GM23248 (cell line): ENCODE measurements around the gene ZNF532. TPM values are rescaled to one million over a fixed set of nuclear protein-coding genes. Genes with fewer than 3 reads are reported as not detected.

Experiments used
- DNase-seq: peaks from one replicate; pipeline ENCODE4 v3.0.0-alpha.2; 2015
- H2AFZ ChIP-seq: fragments of 200-600 bp; sonication (generic); 2 replicates; pipeline ENCODE4 v1.6.1; 2016; ENCODE audit warnings: antibody characterized with exemption
- H3F3A ChIP-seq: fragments of 200-600 bp; sonication (generic); 2 replicates; pipeline ENCODE4 v1.6.1; 2016; ENCODE audit warnings: mild to moderate bottlenecking, antibody characterized with exemption, mixed run types; ENCODE audit not compliant: insufficient read depth
- H3K27ac ChIP-seq: fragments of 200-600 bp; sonication (generic); 2 replicates; pipeline ENCODE4 v1.5.1; 2016; ENCODE audit warnings: mild to moderate bottlenecking
- H3K27me3 ChIP-seq: fragments of 200-600 bp; sonication (generic); replicated peaks from 2 replicates; pipeline ENCODE4 v1.6.1; 2016; ENCODE audit warnings: mild to moderate bottlenecking; ENCODE audit not compliant: insufficient read depth
- H3K36me3 ChIP-seq: fragments of 200-600 bp; sonication (generic); 2 replicates; pipeline ENCODE4 v1.6.1; 2016; ENCODE audit warnings: low read depth, mild to moderate bottlenecking
- H3K4me1 ChIP-seq: fragments of 200-600 bp; sonication (generic); 2 replicates; pipeline ENCODE4 v1.6.1; 2016; ENCODE audit warnings: mild to moderate bottlenecking; ENCODE audit not compliant: insufficient read depth
- H3K4me2 ChIP-seq: fragments of 200-600 bp; sonication (generic); one replicate; pipeline ENCODE4 v1.6.1; 2016; ENCODE audit warnings: mild to moderate bottlenecking; ENCODE audit not compliant: unreplicated experiment
- H3K4me3 ChIP-seq: fragments of 200-600 bp; sonication (generic); 2 replicates; pipeline ENCODE4 v1.5.1; 2016; ENCODE audit warnings: mild to moderate bottlenecking
- H3K79me2 ChIP-seq: fragments of 200-600 bp; sonication (generic); 2 replicates; pipeline ENCODE4 v1.6.1; 2016; ENCODE audit warnings: mild to moderate bottlenecking; ENCODE audit not compliant: insufficient read depth
- H3K9ac ChIP-seq: fragments of 200-600 bp; sonication (generic); 2 replicates; pipeline ENCODE4 v1.6.1; 2016; ENCODE audit warnings: mild to moderate bottlenecking
- H3K9me2 ChIP-seq: fragments of 200-600 bp; sonication (generic); 2 replicates; pipeline ENCODE4 v1.6.1; 2016; ENCODE audit warnings: mixed run types, mild to moderate bottlenecking, moderate library complexity; ENCODE audit not compliant: insufficient read depth
- H3K9me3 ChIP-seq: fragments of 200-600 bp; sonication (generic); one replicate; pipeline ENCODE4 v1.6.1; 2017; ENCODE audit warnings: low read depth
- H4K20me1 ChIP-seq: fragments of 200-600 bp; sonication (generic); 2 replicates; pipeline ENCODE4 v1.6.0; 2016; ENCODE audit not compliant: insufficient read depth
- EZH2 ChIP-seq: fragments of 200-600 bp; sonication (generic); IDR thresholded peaks from 2 replicates; pipeline ENCODE4 v1.6.1; 2018; ENCODE audit warnings: antibody characterized with exemption, mild to moderate bottlenecking; ENCODE audit not compliant: insufficient read depth, poor library complexity, severe bottlenecking
- EZH2phosphoT487 ChIP-seq: fragments of 200-600 bp; sonication (generic); IDR thresholded peaks from 2 replicates; pipeline ENCODE4 v1.6.1; 2018; ENCODE audit warnings: antibody characterized with exemption, moderate library complexity, mild to moderate bottlenecking, low read depth; ENCODE audit not compliant: insufficient read depth
- WGBS, 2 experiments: methylation state at CpG; one replicate each; pipeline ENCODE4 v1.1.6; 2015 to 2017; ENCODE audit warnings: low lambda C conversion rate in 2 of 2, low coverage in 1 of 2; ENCODE audit errors: missing lambda C conversion rate in 2 of 2; 5-methylcytosine and 5-hydroxymethylcytosine counted together
- in situ Hi-C: fragments of 300-500 bp; cut with MboI; formaldehyde crosslinking; loops from 2 replicates; pipeline ENCODE4 v1.15.0; 2020
- polyA plus RNA-seq: library from polyadenylated mRNA; unstranded; fragments of >200 nt; fragmentation: Nextera tagmentation; extraction: Ambion mirVana; gene quantifications from 2 replicates; pipeline ENCODE4 v1.2.1, GENCODE V29; 2016
- total RNA-seq: library from RNA; depleted of rRNA; stranded (reverse); fragments of >200 nt; shearing (Covaris generic); gene quantifications from 2 replicates; pipeline ENCODE4 v1.2.3, GENCODE V29; 2014

ZNF532 gene
- total and polyA plus RNA-seq, 2 experiments from 2014 or later: 13.2 to 31.9 TPM

DNA sequence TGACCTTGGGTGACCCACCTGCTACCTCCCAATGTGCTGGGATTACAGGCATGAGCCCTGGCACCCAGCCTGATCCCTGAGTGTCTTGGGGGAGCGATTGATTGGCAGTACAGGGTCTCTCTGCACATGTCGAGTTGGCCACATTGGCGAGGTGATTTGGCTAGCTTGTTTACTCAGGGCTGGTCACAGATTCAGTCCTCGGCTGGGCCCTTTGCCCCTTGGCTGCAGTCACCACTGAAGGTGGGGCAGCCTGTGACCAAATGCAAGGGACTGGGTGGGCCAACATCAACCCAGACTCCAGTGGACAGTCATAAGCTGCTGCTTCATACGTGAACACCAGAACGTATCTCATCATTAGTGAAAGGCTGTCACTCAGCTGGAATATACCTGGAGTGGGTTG, 114.9 kb downstream of the ZNF532 start:
- Histone ChIP-seq H3K27ac (no peak overlapping the region), H3K9me3 (no peaks in the 10 kb centered on the region), H3K9me2 (no peaks in the 10 kb centered on the region), H3F3A (no peaks in the 10 kb centered on the region), H4K20me1 (no peaks in the 10 kb centered on the region), H3K4me2 (no peak overlapping the region), H3K9ac (no peak overlapping the region), H3K79me2 (no peaks in the 10 kb centered on the region), H3K27me3 (no peaks in the 10 kb centered on the region), H2AFZ (no peak overlapping the region), H3K4me1 (no peaks in the 10 kb centered on the region), H3K4me3 (no peak overlapping the region), H3K36me3 (no peaks in the 10 kb centered on the region)
- whole genome bisulfite sequencing, 2 experiments: 92 to 93% methylated on average over 6 of the region's 6 CpGs
- no peak for TF ChIP-seq EZH2
- TF ChIP-seq EZH2phosphoT487: no peak
- no peak for DNase-seq
- in situ Hi-C loops: no loop called here

DNA sequence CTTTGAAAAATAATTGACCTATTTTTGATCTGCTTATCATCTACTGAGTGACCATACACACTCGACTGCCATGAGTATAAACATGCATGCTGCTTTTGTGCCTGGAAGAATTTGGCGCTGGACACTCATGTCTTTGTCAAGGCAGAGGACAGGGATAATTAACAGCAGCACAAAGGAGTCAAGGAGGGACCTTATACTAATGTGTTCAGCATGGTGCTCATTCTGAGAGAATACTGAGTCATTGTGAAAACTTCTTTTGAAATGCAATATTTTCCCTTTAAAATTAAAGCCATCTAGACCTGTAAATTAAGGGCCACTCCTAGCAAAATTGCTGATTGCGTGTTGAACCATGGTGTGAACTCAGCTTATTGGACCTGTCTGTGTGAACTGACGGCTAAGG, 116.3 kb downstream of the ZNF532 start:
- H3K9ac ChIP-seq: no peak overlapping the region
- no peaks in the 10 kb centered on the region for H3K9me2 ChIP-seq
- in situ Hi-C loops: no loop called here
- no peaks in the 10 kb centered on the region for H3K27me3 ChIP-seq
- no peaks in the 10 kb centered on the region for H3K79me2 ChIP-seq
- DNase-seq: peak; percentile 23
- H3K4me1 ChIP-seq: no peaks in the 10 kb centered on the region
- H3K4me3 ChIP-seq: no peak overlapping the region
- H4K20me1 ChIP-seq: no peaks in the 10 kb centered on the region
- no peak overlapping the region for H2AFZ ChIP-seq
- H3K36me3 ChIP-seq: no peaks in the 10 kb centered on the region
- TF ChIP-seq EZH2 (no peak), EZH2phosphoT487 (no peak)
- no peak overlapping the region for H3K27ac ChIP-seq
- no peak overlapping the region for H3K4me2 ChIP-seq
- no peaks in the 10 kb centered on the region for H3K9me3 ChIP-seq
- WGBS, 2 experiments: 75 to 76% methylated on average over 4 of the region's 4 CpGs
- H3F3A ChIP-seq: no peaks in the 10 kb centered on the region

DNA sequence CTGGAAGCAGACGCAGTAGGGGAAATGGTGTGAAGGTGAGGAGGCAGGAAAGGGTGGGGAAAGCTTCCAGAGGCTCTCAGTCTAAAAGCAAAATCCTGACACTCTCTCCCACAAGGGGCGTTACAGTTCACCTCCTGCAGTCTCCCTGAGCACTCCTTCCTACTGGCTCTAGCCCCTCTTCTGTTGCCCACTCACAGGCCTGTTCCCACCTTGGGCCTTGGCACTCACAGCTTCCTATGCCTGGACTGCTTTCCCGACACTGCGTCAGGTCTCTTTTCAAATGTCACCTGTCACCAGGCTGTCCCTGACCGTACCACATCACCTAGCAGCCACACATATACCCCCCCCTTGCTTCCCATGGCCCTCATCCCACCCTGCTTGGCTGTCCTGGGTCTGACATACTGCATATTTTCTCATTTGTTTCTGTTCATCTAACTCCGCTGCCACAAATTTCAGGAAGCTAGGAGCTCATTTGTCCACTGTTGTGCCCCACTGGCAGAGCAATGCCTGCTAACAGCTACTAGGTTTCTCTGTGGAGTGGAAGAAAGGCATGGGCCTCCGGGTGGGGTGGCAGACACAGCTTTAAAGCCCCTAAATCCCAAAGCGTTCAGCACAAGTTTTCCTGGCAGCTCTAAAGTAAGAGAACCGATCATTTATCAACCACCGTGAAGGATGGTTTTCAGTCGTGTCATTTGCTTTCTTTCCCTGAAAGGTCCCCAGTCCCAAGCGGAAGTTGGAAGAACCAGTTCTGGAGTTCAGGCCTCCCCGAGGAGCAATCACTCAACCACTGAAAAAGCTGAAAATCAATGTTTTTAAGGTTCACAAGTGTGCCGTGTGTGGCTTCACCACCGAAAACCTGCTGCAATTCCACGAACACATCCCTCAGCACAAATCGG, 118.8 kb downstream of the ZNF532 start:
- in situ Hi-C loops: no loop called here
- H3K9ac ChIP-seq: no peak overlapping the region
- no peaks in the 10 kb centered on the region for H4K20me1 ChIP-seq
- H3K4me3 ChIP-seq: no peak overlapping the region
- H3K27ac ChIP-seq: no peak overlapping the region
- H3K79me2 ChIP-seq: no peaks in the 10 kb centered on the region
- H3K9me3 ChIP-seq: no peaks in the 10 kb centered on the region
- TF ChIP-seq EZH2 (no peak), EZH2phosphoT487 (no peak)
- 94% methylated on average over 15 to 17 of the region's 17 CpGs for WGBS, 2 experiments
- H3K36me3 ChIP-seq: no peaks in the 10 kb centered on the region
- no peak for DNase-seq
- no peak overlapping the region for H2AFZ ChIP-seq
- H3K27me3 ChIP-seq: no peaks in the 10 kb centered on the region
- no peaks in the 10 kb centered on the region for H3K9me2 ChIP-seq
- no peaks in the 10 kb centered on the region for H3K4me1 ChIP-seq
- no peaks in the 10 kb centered on the region for H3F3A ChIP-seq
- no peak overlapping the region for H3K4me2 ChIP-seq

DNA sequence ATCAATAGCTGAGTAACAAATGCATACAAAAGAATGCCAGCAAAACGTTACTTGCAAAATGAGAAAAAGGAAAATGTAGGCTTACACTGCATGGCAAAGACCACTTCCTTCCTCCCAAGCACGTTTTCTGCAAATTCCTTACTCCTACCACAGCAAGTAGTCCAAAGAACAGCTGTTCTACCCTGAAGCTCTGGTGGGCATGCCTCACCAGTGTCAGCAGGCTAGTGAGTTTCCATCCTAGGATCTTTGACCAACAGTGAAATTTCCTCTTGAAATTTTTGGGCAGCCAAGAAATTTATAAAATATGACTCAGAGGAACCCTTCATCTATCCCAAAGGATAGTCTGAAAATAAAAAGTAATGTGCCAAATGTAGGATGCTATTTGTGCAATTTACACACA, 123.9 kb downstream of the ZNF532 start:
- Histone ChIP-seq H3K4me2 (no peak overlapping the region), H3K27me3 (no peaks in the 10 kb centered on the region), H4K20me1 (no peaks in the 10 kb centered on the region), H3F3A (peaks cover 19% of the 10 kb centered on the region), H2AFZ (no peak overlapping the region), H3K9me3 (no peaks in the 10 kb centered on the region), H3K27ac (no peak overlapping the region), H3K9me2 (no peaks in the 10 kb centered on the region), H3K9ac (no peak overlapping the region), H3K4me1 (peaks cover 22% of the 10 kb centered on the region), H3K36me3 (no peaks in the 10 kb centered on the region), H3K4me3 (no peak overlapping the region), H3K79me2 (no peaks in the 10 kb centered on the region)
- TF ChIP-seq EZH2phosphoT487: no peak
- no peak for TF ChIP-seq EZH2
- in situ Hi-C loops: no loop called here
- DNase-seq: no peak
- WGBS, 2 experiments: 79 to 93% methylated on average over 2 of the region's 2 CpGs
